GM23338 (cell line): Measurements from ENCODE around the gene LIMCH1. TPM values are rescaled to one million over a fixed set of nuclear protein-coding genes. Genes with fewer than 3 reads are reported as not detected.

Experiments
- ATAC-seq: fragments of 200-7000 bp; cut with Tn5 transposase; 3 replicates; pipeline ENCODE4 v1.9.1; 2020
- DNase-seq: peaks from one replicate; pipeline ENCODE4 v3.0.0-alpha.2; 2015; ENCODE audit warnings: low spot score
- H2AFZ ChIP-seq: fragments of 200-600 bp; sonication (generic); 2 replicates; pipeline ENCODE4 v1.8.0; 2016; ENCODE audit warnings: antibody characterized with exemption, mild to moderate bottlenecking, moderate library complexity
- H3F3A ChIP-seq: fragments of 200-600 bp; sonication (generic); replicated peaks from 2 replicates; pipeline ENCODE4 v1.8.0; 2017; ENCODE audit warnings: antibody characterized with exemption, mixed run types, low read depth
- H3K27ac ChIP-seq: fragments of 200-600 bp; sonication (generic); 2 replicates; pipeline ENCODE4 v1.6.1; 2016; ENCODE audit warnings: low read depth
- H3K27me3 ChIP-seq: fragments of 200-600 bp; sonication (generic); 2 replicates; pipeline ENCODE4 v1.8.0; 2016; ENCODE audit warnings: mild to moderate bottlenecking, mixed run types, moderate library complexity; ENCODE audit not compliant: insufficient read depth
- H3K36me3 ChIP-seq: fragments of 200-600 bp; sonication (generic); 2 replicates; pipeline ENCODE4 v1.8.0; 2016; ENCODE audit warnings: mild to moderate bottlenecking; ENCODE audit not compliant: insufficient read depth
- H3K4me1 ChIP-seq: fragments of 200-600 bp; sonication (generic); 2 replicates; pipeline ENCODE4 v1.8.0; 2016; ENCODE audit warnings: mild to moderate bottlenecking, moderate library complexity; ENCODE audit not compliant: insufficient read depth
- H3K4me2 ChIP-seq: fragments of 200-600 bp; sonication (generic); 2 replicates; pipeline ENCODE4 v1.7.1; 2017; ENCODE audit warnings: mixed run types
- H3K4me3 ChIP-seq: fragments of 200-600 bp; sonication (generic); 2 replicates; pipeline ENCODE4 v1.6.1; 2016; ENCODE audit warnings: mixed run types
- H3K79me2 ChIP-seq: fragments of 200-600 bp; sonication (generic); replicated peaks from 2 replicates; pipeline ENCODE4 v1.8.0; 2017; ENCODE audit warnings: mild to moderate bottlenecking; ENCODE audit not compliant: insufficient read depth
- H3K9me2 ChIP-seq: fragments of 200-600 bp; sonication (generic); 2 replicates; pipeline ENCODE4 v1.8.0; 2017; ENCODE audit not compliant: insufficient read depth
- H4K20me1 ChIP-seq: fragments of 200-600 bp; sonication (generic); replicated peaks from 2 replicates; pipeline ENCODE4 v1.8.0; 2017; ENCODE audit warnings: mild to moderate bottlenecking; ENCODE audit not compliant: insufficient read depth
- H3K27ac Mint-ChIP-seq: 2 replicates; pipeline ENCODE4 v1.8.0; 2020; ENCODE audit warnings: inconsistent platforms, mild to moderate bottlenecking, moderate library complexity, mixed read lengths
- H3K27me3 Mint-ChIP-seq: 3 replicates; pipeline ENCODE4 v1.8.0; 2022; ENCODE audit warnings: low read depth, mild to moderate bottlenecking, moderate library complexity, mixed read lengths, inconsistent platforms; ENCODE audit not compliant: insufficient read depth, poor library complexity
- H3K36me3 Mint-ChIP-seq: 3 replicates; pipeline ENCODE4 v1.8.0; 2021; ENCODE audit warnings: low read depth, mild to moderate bottlenecking, inconsistent platforms, moderate library complexity, mixed read lengths
- H3K4me1 Mint-ChIP-seq: 3 replicates; pipeline ENCODE4 v1.8.0; 2020; ENCODE audit warnings: mild to moderate bottlenecking, inconsistent platforms, mixed read lengths
- H3K4me3 Mint-ChIP-seq: 3 replicates; pipeline ENCODE4 v1.8.0; 2021; ENCODE audit warnings: moderate library complexity, mild to moderate bottlenecking, inconsistent platforms, mixed read lengths
- H3K9me3 Mint-ChIP-seq: 3 replicates; pipeline ENCODE4 v1.8.0; 2020; ENCODE audit warnings: moderate library complexity, mild to moderate bottlenecking, inconsistent platforms, mixed read lengths
- ETS1 ChIP-seq: IDR thresholded peaks from 2 replicates; pipeline ENCODE4 v1.6.1; 2016; ENCODE audit warnings: antibody characterized with exemption
- EZH2phosphoT487 ChIP-seq: fragments of 200-600 bp; sonication (generic); IDR thresholded peaks from one replicate; pipeline ENCODE4 v1.8.1; 2018; ENCODE audit warnings: antibody characterized with exemption; ENCODE audit not compliant: unreplicated experiment
- JUNB ChIP-seq: IDR thresholded peaks from one replicate; pipeline ENCODE4 v1.6.1; 2016; ENCODE audit warnings: antibody characterized with exemption; ENCODE audit not compliant: unreplicated experiment
- NANOG ChIP-seq: IDR thresholded peaks from 2 replicates; pipeline ENCODE4 v1.6.1; 2016; ENCODE audit warnings: antibody characterized with exemption, borderline replicate concordance
- POLR2AphosphoS5 ChIP-seq: IDR thresholded peaks from 2 replicates; pipeline ENCODE4 v1.6.1; 2016; ENCODE audit warnings: antibody characterized with exemption, low read depth
- STAT1 ChIP-seq: IDR thresholded peaks from one replicate; pipeline ENCODE4 v1.6.1; 2016; ENCODE audit warnings: antibody characterized with exemption; ENCODE audit not compliant: unreplicated experiment
- ZNF114 ChIP-seq: fragments of 250-450 bp; sonication (Bioruptor Pico); IDR thresholded peaks from 2 replicates; pipeline ENCODE4 v1.5.0; 2020; ENCODE audit warnings: mild to moderate bottlenecking, moderate library complexity
- ZNF331 ChIP-seq: fragments of 250-450 bp; sonication (Bioruptor Pico); IDR thresholded peaks from 2 replicates; pipeline ENCODE4 v1.5.0; 2020; ENCODE audit warnings: low read depth, mild to moderate bottlenecking, moderate library complexity
- ZNF462 ChIP-seq: fragments of 250-450 bp; sonication (Bioruptor Pico); IDR thresholded peaks from 2 replicates; pipeline ENCODE4 v1.5.0; 2020; ENCODE audit warnings: mild to moderate bottlenecking, moderate library complexity
- polyA plus RNA-seq: library from polyadenylated mRNA; unstranded; fragments of >200 nt; fragmentation: Nextera tagmentation; extraction: Ambion mirVana; gene quantifications from 2 replicates; pipeline ENCODE4 v1.2.1, GENCODE V29; 2016
- total RNA-seq: library from RNA; depleted of rRNA; stranded (reverse); fragments of >200 nt; shearing (Covaris generic); gene quantifications from 2 replicates; pipeline ENCODE4 v1.2.3, GENCODE V29; 2014
- TF ChIP-seq, protein P1 (sequence below): IDR thresholded peaks from one replicate; pipeline ENCODE4 v1.6.1; 2018; ENCODE audit warnings: antibody characterized with exemption; ENCODE audit not compliant: unreplicated experiment

LIMCH1 gene
- total and polyA plus RNA-seq, 2 experiments from 2014 or later = 1.5 TPM

DNA sequence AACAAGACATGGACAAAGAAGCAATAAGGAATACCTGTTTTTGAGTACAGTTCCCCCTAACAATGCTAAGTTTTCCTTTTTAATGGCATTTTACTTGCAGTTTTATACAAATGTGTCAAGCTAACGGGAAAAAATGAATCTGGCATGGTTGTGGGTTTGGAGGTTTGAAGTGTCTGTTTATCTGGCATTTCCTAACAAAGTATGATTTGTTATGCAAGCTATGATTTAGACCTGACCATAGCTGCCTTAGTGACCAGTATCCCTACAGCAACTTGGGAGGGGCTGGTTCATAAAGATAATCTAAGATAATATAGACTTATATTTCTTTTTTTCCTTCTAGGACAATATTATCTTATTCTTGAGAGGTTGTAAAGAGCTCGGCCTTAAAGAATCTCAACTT lies 60.6 kb downstream of the LIMCH1 start:
- no peaks in the 10 kb centered on the region for H3K4me1 ChIP-seq
- H3K27me3 Mint-ChIP-seq = no peaks in the 10 kb centered on the region
- H3K36me3 Mint-ChIP-seq = no peaks in the 10 kb centered on the region
- no peaks in the 10 kb centered on the region for H3K9me3 Mint-ChIP-seq
- no peaks in the 10 kb centered on the region for H3K27me3 ChIP-seq
- no peaks in the 10 kb centered on the region for H3K4me1 Mint-ChIP-seq
- DNase-seq (no peak), ATAC-seq (no peak)
- no peak overlapping the region for H3K4me3 ChIP-seq
- TF ChIP-seq ETS1 = no peak
- H3F3A ChIP-seq = no peaks in the 10 kb centered on the region
- no peak overlapping the region for H3K4me3 Mint-ChIP-seq
- H2AFZ ChIP-seq = no peak overlapping the region
- no peak overlapping the region for H3K27ac ChIP-seq
- H3K27ac Mint-ChIP-seq = no peak overlapping the region
- H3K79me2 ChIP-seq = no peaks in the 10 kb centered on the region
- H3K36me3 ChIP-seq = no peaks in the 10 kb centered on the region
- H4K20me1 ChIP-seq = no peaks in the 10 kb centered on the region
- no peaks in the 10 kb centered on the region for H3K9me2 ChIP-seq
- H3K4me2 ChIP-seq = no peak overlapping the region

DNA sequence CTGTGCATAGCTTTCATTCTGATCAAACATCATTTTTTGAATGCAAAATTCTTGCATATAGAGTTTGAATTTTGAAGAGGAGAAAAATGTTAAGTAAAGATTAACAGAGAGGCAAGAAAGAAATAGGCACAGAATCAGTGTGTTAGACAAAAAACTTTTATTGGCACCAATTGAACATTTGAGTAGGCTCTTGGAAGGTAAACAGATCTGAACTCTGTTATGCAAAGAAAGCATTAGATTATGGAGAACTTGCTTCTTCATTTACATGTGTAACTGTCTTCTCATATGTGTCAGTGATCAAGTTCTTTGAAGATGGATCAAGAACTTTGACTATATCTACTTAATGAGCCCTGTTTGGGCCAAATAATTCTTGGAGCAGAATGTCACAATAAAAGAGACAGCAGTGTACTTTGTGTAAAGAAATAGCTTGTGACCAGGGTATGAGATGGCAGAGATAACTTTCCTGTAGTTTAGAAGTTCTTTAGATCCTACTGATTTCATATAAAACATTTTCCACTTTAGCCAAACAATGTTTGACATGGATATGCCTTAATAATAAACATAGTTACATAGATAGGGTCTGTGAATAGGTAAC lies 61.3 kb downstream of the LIMCH1 start:
- no peak overlapping the region for H3K27ac Mint-ChIP-seq
- no peaks in the 10 kb centered on the region for H3K27me3 Mint-ChIP-seq
- no peaks in the 10 kb centered on the region for H3K4me1 Mint-ChIP-seq
- no peaks in the 10 kb centered on the region for H3K4me1 ChIP-seq
- H3K4me3 ChIP-seq = no peak overlapping the region
- H3K9me3 Mint-ChIP-seq = no peaks in the 10 kb centered on the region
- H2AFZ ChIP-seq = no peak overlapping the region
- no peaks in the 10 kb centered on the region for H3K79me2 ChIP-seq
- ATAC-seq (no peak), DNase-seq (no peak)
- no peak overlapping the region for H3K4me2 ChIP-seq
- H3K27me3 ChIP-seq = no peaks in the 10 kb centered on the region
- H3K4me3 Mint-ChIP-seq = no peak overlapping the region
- no peaks in the 10 kb centered on the region for H3K36me3 Mint-ChIP-seq
- H3K9me2 ChIP-seq = no peaks in the 10 kb centered on the region
- no peaks in the 10 kb centered on the region for H3K36me3 ChIP-seq
- no peaks in the 10 kb centered on the region for H4K20me1 ChIP-seq
- no peak overlapping the region for H3K27ac ChIP-seq
- no peaks in the 10 kb centered on the region for H3F3A ChIP-seq
- no peak for TF ChIP-seq ZNF331 (CRISPR knock-in tag)
- TF ChIP-seq JUNB = no peak
- no peak for TF ChIP-seq ETS1
- no peak for TF ChIP-seq ZNF114
- no peak for TF ChIP-seq POLR2AphosphoS5
- TF ChIP-seq ZNF462 (CRISPR knock-in tag) = no peak
- no peak for TF ChIP-seq STAT1
- TF ChIP-seq NANOG = no peak
- TF ChIP-seq, protein P1, sequence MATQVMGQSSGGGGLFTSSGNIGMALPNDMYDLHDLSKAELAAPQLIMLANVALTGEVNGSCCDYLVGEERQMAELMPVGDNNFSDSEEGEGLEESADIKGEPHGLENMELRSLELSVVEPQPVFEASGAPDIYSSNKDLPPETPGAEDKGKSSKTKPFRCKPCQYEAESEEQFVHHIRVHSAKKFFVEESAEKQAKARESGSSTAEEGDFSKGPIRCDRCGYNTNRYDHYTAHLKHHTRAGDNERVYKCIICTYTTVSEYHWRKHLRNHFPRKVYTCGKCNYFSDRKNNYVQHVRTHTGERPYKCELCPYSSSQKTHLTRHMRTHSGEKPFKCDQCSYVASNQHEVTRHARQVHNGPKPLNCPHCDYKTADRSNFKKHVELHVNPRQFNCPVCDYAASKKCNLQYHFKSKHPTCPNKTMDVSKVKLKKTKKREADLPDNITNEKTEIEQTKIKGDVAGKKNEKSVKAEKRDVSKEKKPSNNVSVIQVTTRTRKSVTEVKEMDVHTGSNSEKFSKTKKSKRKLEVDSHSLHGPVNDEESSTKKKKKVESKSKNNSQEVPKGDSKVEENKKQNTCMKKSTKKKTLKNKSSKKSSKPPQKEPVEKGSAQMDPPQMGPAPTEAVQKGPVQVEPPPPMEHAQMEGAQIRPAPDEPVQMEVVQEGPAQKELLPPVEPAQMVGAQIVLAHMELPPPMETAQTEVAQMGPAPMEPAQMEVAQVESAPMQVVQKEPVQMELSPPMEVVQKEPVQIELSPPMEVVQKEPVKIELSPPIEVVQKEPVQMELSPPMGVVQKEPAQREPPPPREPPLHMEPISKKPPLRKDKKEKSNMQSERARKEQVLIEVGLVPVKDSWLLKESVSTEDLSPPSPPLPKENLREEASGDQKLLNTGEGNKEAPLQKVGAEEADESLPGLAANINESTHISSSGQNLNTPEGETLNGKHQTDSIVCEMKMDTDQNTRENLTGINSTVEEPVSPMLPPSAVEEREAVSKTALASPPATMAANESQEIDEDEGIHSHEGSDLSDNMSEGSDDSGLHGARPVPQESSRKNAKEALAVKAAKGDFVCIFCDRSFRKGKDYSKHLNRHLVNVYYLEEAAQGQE = no peak
- no peak for TF ChIP-seq EZH2phosphoT487
